Common myeloid progenitor, CD34-positive (primary cell): Measurements from ENCODE around the gene GREM1.

Experiments used
- CTCF ChIA-PET: fragments of 350-600 bp; sonication (Branson Sonifier 250); formaldehyde crosslinking; loops from one replicate; lab custom pipeline; 2021; ENCODE audit warnings: antibody characterized with exemption; lab: Charles Lee
- POLR2A ChIA-PET: fragments of 350-600 bp; sonication (Branson Sonifier 250); formaldehyde crosslinking; loops from one replicate; lab custom pipeline; 2021; ENCODE audit warnings: antibody characterized with exemption; lab: Charles Lee
- DNase-seq, 3 donors: peaks; one replicate each; pipeline versions ENCODE4 v3.0.0 to v3.0.0-alpha.2; 2013
- H3K27ac ChIP-seq, 2 experiments: 1 replicate in 1 of 2; 2 replicates in 1 of 2; pipeline ENCODE4 v1.7.0; 2013; ENCODE audit warnings: inconsistent platforms in 2 of 2, low read length in 2 of 2, mild to moderate bottlenecking in 2 of 2, low read depth in 1 of 2, moderate library complexity in 1 of 2; ENCODE audit not compliant: severe bottlenecking in 2 of 2, insufficient read depth in 1 of 2, poor library complexity in 1 of 2
- H3K27me3 ChIP-seq, 5 experiments: replicated peaks in 2 of 5; 1 replicate in 3 of 5; 2 replicates in 2 of 5; pipeline versions ENCODE4 v1.6.1 to v1.7.0; 2013; ENCODE audit warnings: low read length in 4 of 5, mild to moderate bottlenecking in 2 of 5, moderate library complexity in 2 of 5, inconsistent platforms in 1 of 5; ENCODE audit not compliant: insufficient read depth in 5 of 5, control insufficient read depth in 4 of 5
- H3K36me3 ChIP-seq, 4 experiments: 1 replicate in 2 of 4; 2 replicates in 2 of 4; pipeline versions ENCODE4 v1.6.1 to v1.7.0; 2013; ENCODE audit warnings: low read length in 3 of 4, control low read depth in 1 of 4, mild to moderate bottlenecking in 1 of 4; ENCODE audit not compliant: control insufficient read depth in 4 of 4, insufficient read depth in 4 of 4
- H3K4me1 ChIP-seq, 4 experiments: 1 replicate in 3 of 4; 2 replicates in 1 of 4; pipeline versions ENCODE4 v1.6.1 to v1.7.1; 2013; ENCODE audit warnings: low read length in 3 of 4, mild to moderate bottlenecking in 3 of 4, control low read depth in 1 of 4, inconsistent platforms in 1 of 4, moderate library complexity in 1 of 4; ENCODE audit not compliant: control insufficient read depth in 4 of 4, insufficient read depth in 4 of 4; ENCODE audit errors: control extremely low read depth in 1 of 4
- H3K4me3 ChIP-seq, 7 experiments: 1 replicate in 4 of 7; 2 replicates in 3 of 7; pipeline versions ENCODE4 v1.5.1 to v1.7.0; 2013; ENCODE audit warnings: mild to moderate bottlenecking in 7 of 7, low read length in 6 of 7, moderate library complexity in 6 of 7, inconsistent platforms in 2 of 7, low read depth in 2 of 7, control low read depth in 1 of 7; ENCODE audit not compliant: insufficient read depth in 4 of 7, control insufficient read depth in 1 of 7; ENCODE audit errors: extremely low read depth in 1 of 7
- H3K9me3 ChIP-seq, 5 experiments: 1 replicate in 4 of 5; 2 replicates in 1 of 5; pipeline versions ENCODE4 v1.6.1 to v1.7.1; 2013; ENCODE audit warnings: low read length in 4 of 5, mild to moderate bottlenecking in 2 of 5, inconsistent platforms in 1 of 5, low read depth in 1 of 5, moderate library complexity in 1 of 5; ENCODE audit not compliant: control insufficient read depth in 4 of 5, insufficient read depth in 2 of 5; ENCODE audit errors: control extremely low read depth in 1 of 5
- WGBS: methylation state at CpG from one replicate; pipeline ENCODE4 v1.1.5; 2013; ENCODE audit not compliant: insufficient coverage; 5-methylcytosine and 5-hydroxymethylcytosine counted together

Gene GREM1

DNA sequence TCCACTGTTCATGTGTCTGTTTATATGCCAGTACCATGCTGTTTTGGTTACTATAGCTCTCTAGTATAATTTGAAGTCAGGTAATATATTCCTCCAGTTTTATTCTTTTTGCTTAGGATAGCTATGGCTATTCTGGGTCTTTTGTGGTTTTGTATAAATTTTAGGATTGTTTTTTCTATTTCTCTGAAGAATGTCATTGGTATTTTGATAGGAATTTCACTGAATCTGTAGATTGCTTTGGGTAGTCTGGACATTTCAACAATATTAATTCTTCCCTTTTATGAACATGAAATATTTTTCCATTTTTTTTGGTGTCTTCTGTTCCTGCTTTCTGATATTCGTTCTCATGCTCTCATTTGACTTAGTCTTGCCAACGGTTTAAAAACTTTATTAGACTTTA, 39.6 kb downstream of the GREM1 start:
- WGBS = no CpG with 5 or more reads among the region's 2 CpGs
- no peak for DNase-seq
- Histone ChIP-seq H3K36me3 (no peaks in the 10 kb centered on the region), H3K4me1 (no peaks in the 10 kb centered on the region), H3K4me3 (no peak overlapping the region), H3K27ac (no peak overlapping the region), H3K27me3 (peaks cover 0 to 4% (median 0%) of the 10 kb centered on the region in 5 experiments), H3K9me3 (peaks cover 0 to 5% (median 0%) of the 10 kb centered on the region in 5 experiments)
- POLR2A ChIA-PET = no interaction called here
- CTCF ChIA-PET = no interaction called here

DNA sequence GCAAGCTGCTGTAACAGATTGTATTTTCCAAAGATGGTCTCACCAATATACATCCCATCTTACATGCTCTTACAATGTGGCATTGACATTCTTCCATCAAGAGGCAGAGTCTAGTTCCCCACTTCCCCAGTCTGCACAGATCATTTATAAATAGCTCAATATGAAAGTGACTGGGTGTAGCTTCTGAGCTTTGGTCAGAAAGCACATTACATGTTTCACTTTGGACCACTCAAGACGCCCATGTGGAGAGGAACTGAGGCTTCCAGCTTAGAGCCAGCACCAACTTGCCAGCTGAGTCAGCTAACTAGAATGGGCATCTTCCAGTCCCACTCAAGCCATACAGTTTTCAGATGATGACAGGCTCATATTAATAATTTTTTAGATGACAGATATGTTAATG, 45.5 kb downstream of the GREM1 start:
- no peak overlapping the region for H3K4me3 ChIP-seq
- no peak overlapping the region for H3K27ac ChIP-seq
- H3K36me3 ChIP-seq = no peaks in the 10 kb centered on the region
- ChIA-PET CTCF (no interaction called here), POLR2A (no interaction called here)
- DNase-seq = no peak
- H3K27me3 ChIP-seq = peaks cover 0 to 6% (median 0%) of the 10 kb centered on the region in 5 experiments
- H3K9me3 ChIP-seq = no peaks in the 10 kb centered on the region
- no peaks in the 10 kb centered on the region for H3K4me1 ChIP-seq
- 100% methylated on average over 1 of the region's 1 CpG for WGBS

DNA sequence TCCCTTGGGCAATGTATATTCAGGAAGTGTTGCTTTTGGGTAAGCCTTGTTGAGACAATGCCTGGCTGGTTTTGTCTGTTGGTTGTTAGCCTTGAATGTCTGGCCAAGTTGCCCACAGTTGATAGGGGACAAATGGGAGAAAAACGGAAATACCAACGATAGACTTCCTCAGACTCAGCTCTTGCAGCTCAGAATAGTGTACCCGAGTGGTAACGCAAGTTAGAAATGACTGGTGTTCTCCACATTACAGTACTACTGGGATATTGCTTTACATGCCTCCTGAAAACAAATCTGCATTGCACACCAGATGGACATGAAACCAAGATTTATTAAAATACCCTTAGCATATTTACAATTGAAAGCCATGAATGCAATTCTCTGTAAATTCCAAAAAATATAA, 47.4 kb downstream of the GREM1 start:
- Histone ChIP-seq H3K4me3 (no peak overlapping the region), H3K27me3 (peaks cover 0 to 6% (median 0%) of the 10 kb centered on the region in 5 experiments), H3K36me3 (no peaks in the 10 kb centered on the region), H3K9me3 (no peaks in the 10 kb centered on the region), H3K4me1 (no peaks in the 10 kb centered on the region), H3K27ac (no peak overlapping the region)
- CTCF ChIA-PET = no interaction called here
- 71% methylated on average over 4 of the region's 4 CpGs for WGBS
- no peak for DNase-seq
- POLR2A ChIA-PET = no interaction called here

DNA sequence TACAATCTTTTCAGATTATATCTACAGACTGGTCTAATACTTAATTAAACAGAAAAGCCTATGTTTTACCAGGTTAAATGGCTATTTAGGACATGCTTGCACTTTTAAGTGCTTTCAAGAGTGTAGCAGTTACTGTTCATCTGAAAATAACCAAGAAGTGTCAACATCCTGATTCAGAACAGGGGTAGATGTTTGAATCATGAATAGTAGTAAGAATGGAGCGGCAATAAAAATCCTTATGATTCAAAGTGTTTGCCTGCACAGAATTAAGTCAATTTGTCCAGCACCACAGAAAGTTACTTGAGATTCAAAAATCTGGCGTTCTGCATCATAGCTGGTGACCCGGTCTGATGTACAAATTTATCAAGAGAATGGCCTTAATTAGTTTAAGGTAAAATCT, 48.3 kb downstream of the GREM1 start:
- H3K9me3 ChIP-seq = no peaks in the 10 kb centered on the region
- ChIA-PET POLR2A (no interaction called here), CTCF (no interaction called here)
- H3K27ac ChIP-seq = no peak overlapping the region
- no peaks in the 10 kb centered on the region for H3K4me1 ChIP-seq
- no peaks in the 10 kb centered on the region for H3K36me3 ChIP-seq
- peaks cover 0 to 6% (median 0%) of the 10 kb centered on the region in 5 experiments for H3K27me3 ChIP-seq
- 100% methylated on average over 2 of the region's 3 CpGs for WGBS
- no peak overlapping the region for H3K4me3 ChIP-seq
- DNase-seq = no peak

DNA sequence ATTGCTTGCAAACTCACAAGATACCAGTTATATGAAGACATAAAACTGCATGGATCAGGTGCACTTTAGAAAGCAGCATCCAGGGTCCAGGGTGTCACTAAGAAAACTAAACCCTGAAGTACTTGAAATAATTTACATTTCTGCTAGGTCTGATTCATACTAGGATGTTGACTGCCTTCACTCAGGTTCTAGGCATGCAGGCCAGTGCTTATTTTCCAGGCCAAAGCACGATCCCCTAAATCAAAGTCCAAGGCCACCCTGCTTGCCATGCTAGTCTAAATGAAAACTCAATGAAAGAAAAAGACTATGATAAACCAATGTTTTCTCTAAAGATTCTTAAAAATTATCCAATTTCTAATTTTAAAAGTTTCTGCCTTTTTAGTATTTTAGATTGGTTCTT, 49.4 kb downstream of the GREM1 start:
- ChIA-PET POLR2A (no interaction called here), CTCF (no interaction called here)
- DNase-seq = no peak
- H3K27ac ChIP-seq = no peak overlapping the region
- peaks cover 0 to 4% (median 0%) of the 10 kb centered on the region in 5 experiments for H3K27me3 ChIP-seq
- H3K4me3 ChIP-seq = no peak overlapping the region
- no peaks in the 10 kb centered on the region for H3K36me3 ChIP-seq
- WGBS = no CpG with 5 or more reads among the region's 1 CpG
- H3K4me1 ChIP-seq = no peaks in the 10 kb centered on the region
- no peaks in the 10 kb centered on the region for H3K9me3 ChIP-seq

DNA sequence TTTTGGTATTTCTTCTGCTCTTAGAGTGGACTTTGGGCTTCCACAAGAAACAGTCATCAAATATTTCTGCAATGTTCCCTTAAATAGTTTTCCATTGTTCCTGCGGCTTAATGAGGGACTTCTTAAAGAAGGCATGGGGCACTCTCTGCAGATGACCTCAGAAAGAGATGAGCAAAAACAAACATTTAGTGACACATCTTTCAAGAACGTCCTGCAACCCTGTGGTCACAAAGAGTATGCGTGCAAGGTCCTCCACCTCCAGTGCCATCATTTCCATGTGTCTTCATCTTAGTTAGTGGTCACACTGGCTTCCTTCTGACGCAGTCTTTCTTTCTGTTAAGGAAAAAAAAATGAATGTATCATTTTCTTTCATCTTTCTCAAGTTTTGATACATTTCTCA, 56.2 kb downstream of the GREM1 start:
- no peaks in the 10 kb centered on the region for H3K36me3 ChIP-seq
- peaks cover 0 to 7% (median 3%) of the 10 kb centered on the region in 5 experiments for H3K9me3 ChIP-seq
- DNase-seq = no peak
- H3K4me1 ChIP-seq = no peaks in the 10 kb centered on the region
- ChIA-PET POLR2A (no interaction called here), CTCF (no interaction called here)
- no peak overlapping the region for H3K27ac ChIP-seq
- no peak overlapping the region for H3K4me3 ChIP-seq
- H3K27me3 ChIP-seq = no peaks in the 10 kb centered on the region
- 95% methylated on average over 3 of the region's 4 CpGs for WGBS

DNA sequence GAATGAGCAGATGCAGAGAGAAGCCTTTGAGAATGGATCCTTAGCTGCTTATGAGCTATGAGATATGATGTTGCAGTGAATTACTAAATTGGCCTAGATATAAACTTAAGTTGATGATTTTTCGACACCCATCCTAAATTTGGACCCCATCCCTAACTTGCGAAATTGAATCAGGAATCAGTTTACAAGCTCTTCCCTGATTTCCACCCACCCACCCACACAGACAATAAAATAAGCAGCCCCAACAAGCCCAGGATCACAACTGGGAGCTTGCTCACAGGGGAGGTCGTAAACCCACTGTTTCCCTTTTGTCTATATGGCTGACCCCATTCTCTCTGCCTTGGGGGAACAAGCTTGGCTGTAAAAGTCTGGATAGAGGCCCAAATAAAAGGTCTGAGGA, 57.3 kb downstream of the GREM1 start:
- ChIA-PET CTCF (no interaction called here), POLR2A (no interaction called here)
- no peaks in the 10 kb centered on the region for H3K27me3 ChIP-seq
- H3K4me3 ChIP-seq = no peak overlapping the region
- peaks cover 0 to 8% (median 3%) of the 10 kb centered on the region in 5 experiments for H3K9me3 ChIP-seq
- DNase-seq = no peak
- WGBS = 100% methylated on average over 1 of the region's 3 CpGs
- no peaks in the 10 kb centered on the region for H3K36me3 ChIP-seq
- H3K4me1 ChIP-seq = no peaks in the 10 kb centered on the region
- H3K27ac ChIP-seq = no peak overlapping the region
